ENCODE results near the gene TMEM131. TPM values are rescaled to one million over a fixed set of nuclear protein-coding genes. Genes with fewer than 3 reads are reported as not detected.

TMEM131 gene
- total RNA-seq, 1 experiment from 2014 or later = 29.2 TPM

DNA sequence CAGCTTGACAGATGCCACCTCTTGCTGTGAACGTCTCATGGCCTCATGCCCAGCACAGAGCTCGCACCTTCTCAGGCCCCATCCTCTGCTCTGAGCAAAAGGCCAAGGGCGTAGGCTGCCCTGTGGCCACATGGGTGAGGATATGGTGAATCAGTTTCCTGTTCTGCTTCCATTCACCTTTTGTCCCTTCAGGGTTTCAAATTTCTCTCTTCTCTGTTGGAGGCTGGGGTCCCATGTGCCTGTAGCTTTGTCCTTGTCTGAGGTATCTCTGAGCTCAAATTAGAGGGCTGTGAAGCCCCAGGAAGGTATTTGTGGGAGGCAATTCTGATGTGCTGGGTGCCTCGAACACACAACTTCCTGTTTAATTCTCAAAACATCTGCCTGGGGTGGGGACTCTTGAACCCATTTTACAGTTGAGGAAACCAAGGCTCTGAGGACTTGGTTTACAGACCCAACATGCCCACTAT, 253.3 kb downstream of the TMEM131 start:
- TF ChIP-seq, protein P1, sequence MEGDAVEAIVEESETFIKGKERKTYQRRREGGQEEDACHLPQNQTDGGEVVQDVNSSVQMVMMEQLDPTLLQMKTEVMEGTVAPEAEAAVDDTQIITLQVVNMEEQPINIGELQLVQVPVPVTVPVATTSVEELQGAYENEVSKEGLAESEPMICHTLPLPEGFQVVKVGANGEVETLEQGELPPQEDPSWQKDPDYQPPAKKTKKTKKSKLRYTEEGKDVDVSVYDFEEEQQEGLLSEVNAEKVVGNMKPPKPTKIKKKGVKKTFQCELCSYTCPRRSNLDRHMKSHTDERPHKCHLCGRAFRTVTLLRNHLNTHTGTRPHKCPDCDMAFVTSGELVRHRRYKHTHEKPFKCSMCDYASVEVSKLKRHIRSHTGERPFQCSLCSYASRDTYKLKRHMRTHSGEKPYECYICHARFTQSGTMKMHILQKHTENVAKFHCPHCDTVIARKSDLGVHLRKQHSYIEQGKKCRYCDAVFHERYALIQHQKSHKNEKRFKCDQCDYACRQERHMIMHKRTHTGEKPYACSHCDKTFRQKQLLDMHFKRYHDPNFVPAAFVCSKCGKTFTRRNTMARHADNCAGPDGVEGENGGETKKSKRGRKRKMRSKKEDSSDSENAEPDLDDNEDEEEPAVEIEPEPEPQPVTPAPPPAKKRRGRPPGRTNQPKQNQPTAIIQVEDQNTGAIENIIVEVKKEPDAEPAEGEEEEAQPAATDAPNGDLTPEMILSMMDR (IDR thresholded peaks at IDR 0.05; ENCODE audit: unreplicated experiment) = no peak
- H3K4me1 Mint-ChIP-seq (ENCODE audit: low read depth, unreplicated experiment) = no peaks in the 10 kb centered on the region
- DNase-seq = no peak
- H3K27me3 Mint-ChIP-seq (ENCODE audit: unreplicated experiment) = peaks cover 17% of the 10 kb centered on the region
- intact Hi-C loops (cut with micrococcal nuclease; ENCODE audit: unreplicated experiment) = no loop called here
- H3K4me3 Mint-ChIP-seq (ENCODE audit: low read depth, unreplicated experiment) = no peak overlapping the region
- H3K27ac Mint-ChIP-seq (ENCODE audit: unreplicated experiment) = no peak overlapping the region
- CTCF ChIA-PET = interaction anchor here (0.6 kb wide), 1 partner anchor 372 kb away, joined by 4 read pairs; no protein-coding TSS in a partner anchor
- no peaks in the 10 kb centered on the region for H3K9me3 Mint-ChIP-seq (ENCODE audit: low read depth, unreplicated experiment)
- no peaks in the 10 kb centered on the region for H3K36me3 Mint-ChIP-seq (ENCODE audit: insufficient read depth, unreplicated experiment)
- no TSS peak for BruUV-seq (replicated peaks)

DNA sequence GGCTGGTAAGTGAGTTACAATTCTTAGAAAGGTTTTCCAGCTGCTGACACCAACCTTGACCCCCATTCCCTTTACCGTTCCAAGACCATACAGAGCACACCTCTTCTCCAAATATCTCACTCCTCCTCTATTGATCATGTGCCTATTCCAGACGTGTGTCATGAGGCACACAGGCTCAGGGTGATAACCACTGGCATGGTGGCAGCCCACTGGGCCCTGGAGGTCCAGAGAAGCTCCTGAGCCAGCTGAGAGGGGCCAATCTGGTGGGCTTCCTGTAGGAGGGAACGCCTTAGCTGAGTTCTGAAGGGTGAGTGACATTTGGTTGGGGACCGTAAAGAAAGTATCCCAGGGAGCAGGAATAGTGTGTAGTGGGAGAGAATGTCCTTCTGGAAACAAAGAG, 254.1 kb downstream of the TMEM131 start:
- no peaks in the 10 kb centered on the region for H3K4me1 Mint-ChIP-seq (ENCODE audit: low read depth, unreplicated experiment)
- CTCF ChIA-PET = no interaction called here
- BruUV-seq (replicated peaks) = no TSS peak
- H3K27ac Mint-ChIP-seq (ENCODE audit: unreplicated experiment) = no peak overlapping the region
- no peak for DNase-seq
- intact Hi-C loops (cut with micrococcal nuclease; ENCODE audit: unreplicated experiment) = no loop called here
- TF ChIP-seq, protein P1 (IDR thresholded peaks at IDR 0.05; ENCODE audit: unreplicated experiment) = no peak
- no peak overlapping the region for H3K4me3 Mint-ChIP-seq (ENCODE audit: low read depth, unreplicated experiment)
- H3K27me3 Mint-ChIP-seq (ENCODE audit: unreplicated experiment) = peaks cover 24% of the 10 kb centered on the region
- H3K9me3 Mint-ChIP-seq (ENCODE audit: low read depth, unreplicated experiment) = no peaks in the 10 kb centered on the region
- H3K36me3 Mint-ChIP-seq (ENCODE audit: insufficient read depth, unreplicated experiment) = no peaks in the 10 kb centered on the region

DNA sequence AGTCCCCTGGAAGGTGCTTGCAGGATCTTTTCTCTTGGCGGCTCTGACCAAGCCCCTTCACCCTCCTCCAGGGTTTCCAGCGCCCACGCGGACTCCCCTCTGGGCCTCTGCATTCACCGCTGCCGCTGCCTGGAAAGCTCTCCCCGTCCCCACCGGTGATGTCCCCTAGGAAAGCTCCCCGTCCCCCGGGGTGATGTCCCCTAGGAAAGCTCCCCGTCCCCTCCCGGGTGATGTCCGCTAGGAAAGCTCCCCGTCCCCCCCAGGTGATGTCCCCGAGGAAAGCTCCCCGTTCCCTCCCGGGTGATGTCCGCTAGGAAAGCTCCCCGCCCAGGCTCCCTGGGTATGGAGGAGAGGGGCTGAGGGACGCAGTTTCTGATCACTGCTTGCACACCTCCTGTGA, 254.5 kb downstream of the TMEM131 start:
- CTCF ChIA-PET = no interaction called here
- Mint-ChIP-seq H3K27me3 (ENCODE audit: unreplicated experiment) (peaks cover 28% of the 10 kb centered on the region), H3K4me1 (ENCODE audit: low read depth, unreplicated experiment) (no peaks in the 10 kb centered on the region)

DNA sequence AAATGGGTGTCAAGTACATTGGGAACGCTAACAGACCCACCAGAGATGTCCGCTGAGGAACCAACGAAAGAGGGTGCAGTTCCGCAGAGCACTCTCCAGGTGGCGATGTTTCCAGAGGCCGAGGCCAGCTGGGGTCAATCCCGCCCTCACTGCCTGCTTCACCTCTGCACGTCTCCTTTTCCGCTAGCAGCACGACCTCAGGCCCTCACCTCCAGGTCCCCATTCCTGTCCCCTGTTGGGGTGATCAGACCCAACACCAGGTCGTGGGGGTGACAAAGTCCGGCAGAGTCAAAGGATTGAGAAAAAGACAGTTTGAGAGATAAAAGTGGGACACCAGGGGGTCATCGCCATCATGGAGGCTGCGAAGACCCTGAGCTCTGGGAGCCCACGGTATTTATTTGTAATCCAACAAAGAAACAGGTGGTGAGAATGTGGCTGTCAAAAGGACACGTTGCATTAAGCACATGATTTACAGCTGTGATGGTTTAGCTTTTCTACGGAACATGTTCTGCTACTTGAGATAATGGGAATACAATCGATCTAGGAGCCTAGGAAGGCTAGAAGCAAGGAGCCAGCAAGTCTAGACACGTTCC, 255.1 kb downstream of the TMEM131 start:
- Mint-ChIP-seq H3K27me3 (ENCODE audit: unreplicated experiment) (peaks cover 34% of the 10 kb centered on the region), H3K36me3 (ENCODE audit: insufficient read depth, unreplicated experiment) (no peaks in the 10 kb centered on the region), H3K27ac (ENCODE audit: unreplicated experiment) (no peak overlapping the region), H3K9me3 (ENCODE audit: low read depth, unreplicated experiment) (no peaks in the 10 kb centered on the region), H3K4me1 (ENCODE audit: low read depth, unreplicated experiment) (no peaks in the 10 kb centered on the region), H3K4me3 (ENCODE audit: low read depth, unreplicated experiment) (no peak overlapping the region)
- intact Hi-C loops (cut with micrococcal nuclease; ENCODE audit: unreplicated experiment) = no loop called here
- TF ChIP-seq, protein P1 (IDR thresholded peaks at IDR 0.05; ENCODE audit: unreplicated experiment) = peak; percentile 68
- CTCF ChIA-PET = no interaction called here
- BruUV-seq (replicated peaks) = no TSS peak
- peak; percentile 63 for DNase-seq

More for the DNA sequence above, 254.5 kb downstream of the TMEM131 start:
- Mint-ChIP-seq H3K27ac (ENCODE audit: unreplicated experiment) (no peak overlapping the region), H3K4me3 (ENCODE audit: low read depth, unreplicated experiment) (no peak overlapping the region), H3K36me3 (ENCODE audit: insufficient read depth, unreplicated experiment) (no peaks in the 10 kb centered on the region), H3K9me3 (ENCODE audit: low read depth, unreplicated experiment) (no peaks in the 10 kb centered on the region)
- TF ChIP-seq, protein P1 (IDR thresholded peaks at IDR 0.05; ENCODE audit: unreplicated experiment) = no peak
- BruUV-seq (replicated peaks) = no TSS peak
- no peak for DNase-seq
- intact Hi-C loops (cut with micrococcal nuclease; ENCODE audit: unreplicated experiment) = no loop called here
